Coronary artery (tissue), 2 donors: Measurements from ENCODE around the gene VASN.

Experiments used
- DNase-seq: peaks from one replicate; pipeline ENCODE4 v3.0.0-alpha.2; 2017; ENCODE audit warnings: low spot score
- H3K27ac ChIP-seq, 2 donors: fragments of 200-600 bp; sonication (generic); one replicate each; pipeline ENCODE4 v1.5.1; 2016 to 2019
- H3K4me3 ChIP-seq: fragments of 200-600 bp; sonication (generic); 2 replicates; pipeline ENCODE4 v1.5.1; 2016; ENCODE audit warnings: mild to moderate bottlenecking, moderate library complexity
- TF ChIP-seq, protein P1 (sequence below): fragments of 200-600 bp; sonication (generic); IDR thresholded peaks from one replicate; pipeline ENCODE4 v1.5.1; 2019; ENCODE audit warnings: antibody characterized with exemption

VASN gene

GRCh38 chr16:4358831-4359561, 12.7 kb upstream of the VASN start:
- no peak for DNase-seq
- TF ChIP-seq, protein P1, sequence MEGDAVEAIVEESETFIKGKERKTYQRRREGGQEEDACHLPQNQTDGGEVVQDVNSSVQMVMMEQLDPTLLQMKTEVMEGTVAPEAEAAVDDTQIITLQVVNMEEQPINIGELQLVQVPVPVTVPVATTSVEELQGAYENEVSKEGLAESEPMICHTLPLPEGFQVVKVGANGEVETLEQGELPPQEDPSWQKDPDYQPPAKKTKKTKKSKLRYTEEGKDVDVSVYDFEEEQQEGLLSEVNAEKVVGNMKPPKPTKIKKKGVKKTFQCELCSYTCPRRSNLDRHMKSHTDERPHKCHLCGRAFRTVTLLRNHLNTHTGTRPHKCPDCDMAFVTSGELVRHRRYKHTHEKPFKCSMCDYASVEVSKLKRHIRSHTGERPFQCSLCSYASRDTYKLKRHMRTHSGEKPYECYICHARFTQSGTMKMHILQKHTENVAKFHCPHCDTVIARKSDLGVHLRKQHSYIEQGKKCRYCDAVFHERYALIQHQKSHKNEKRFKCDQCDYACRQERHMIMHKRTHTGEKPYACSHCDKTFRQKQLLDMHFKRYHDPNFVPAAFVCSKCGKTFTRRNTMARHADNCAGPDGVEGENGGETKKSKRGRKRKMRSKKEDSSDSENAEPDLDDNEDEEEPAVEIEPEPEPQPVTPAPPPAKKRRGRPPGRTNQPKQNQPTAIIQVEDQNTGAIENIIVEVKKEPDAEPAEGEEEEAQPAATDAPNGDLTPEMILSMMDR: peak; percentile 97
- Histone ChIP-seq H3K4me3 (no peak overlapping the region), H3K27ac (no peak overlapping the region)

GRCh38 chr16:4359914-4360313, 11.7 kb upstream of the VASN start:
- TF ChIP-seq, protein P1: no peak
- no peak for DNase-seq
- Histone ChIP-seq H3K27ac (no peak overlapping the region), H3K4me3 (no peak overlapping the region)

DNA sequence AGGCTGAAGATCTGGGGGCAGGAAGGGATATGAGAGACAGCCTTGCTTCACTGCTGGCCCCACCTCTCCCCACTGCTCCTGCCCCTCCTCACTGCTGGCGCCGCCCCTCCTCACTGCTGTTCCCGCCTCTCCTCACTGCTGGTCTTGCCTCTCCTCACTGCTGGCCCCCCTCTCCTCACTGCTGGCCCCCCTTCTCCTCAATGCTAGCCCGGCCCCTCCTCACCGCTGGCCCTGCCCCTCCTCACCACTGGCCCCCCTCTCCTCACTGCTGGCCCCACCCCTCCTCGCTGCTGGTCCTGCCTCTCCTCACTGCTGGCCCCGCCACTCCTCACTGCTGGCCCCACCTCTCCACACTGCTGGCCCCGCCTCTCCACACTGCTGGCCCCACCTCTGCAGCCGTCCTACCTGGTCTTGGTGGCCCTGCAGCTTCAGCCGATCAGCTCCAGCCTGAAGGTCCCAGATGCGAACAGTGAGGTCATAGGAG, 11.1 kb upstream of the VASN start:
- DNase-seq: no peak
- TF ChIP-seq, protein P1: no peak
- Histone ChIP-seq H3K4me3 (no peak overlapping the region), H3K27ac (no peak overlapping the region)

- Histone ChIP-seq H3K27ac (no peak overlapping the region), H3K4me3 (no peak overlapping the region)
- DNase-seq: no peak
- TF ChIP-seq, protein P1: no peak
Measured at GRCh38 chr16:4361033-4361943, 10.4 kb upstream of the VASN start.

DNA sequence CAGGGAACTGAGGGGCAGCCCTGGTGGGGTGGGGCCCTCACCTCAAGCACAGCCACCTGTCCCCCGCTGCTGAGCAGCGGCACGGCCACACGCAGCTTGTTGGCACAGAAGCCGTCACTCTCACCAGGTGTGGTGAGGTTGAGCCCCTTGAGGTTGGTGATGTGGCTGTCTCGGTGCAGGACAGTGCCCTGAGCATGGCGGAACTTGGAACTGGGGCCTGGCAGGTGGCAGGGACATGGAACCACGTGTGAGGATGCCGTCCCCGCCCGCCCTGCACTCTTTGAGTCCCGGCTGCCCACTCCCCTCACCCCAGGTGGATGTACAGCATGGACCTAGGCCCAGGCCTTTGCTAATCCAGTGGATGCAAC, 9.7 kb upstream of the VASN start:
- Histone ChIP-seq H3K27ac (no peak overlapping the region), H3K4me3 (no peak overlapping the region)
- DNase-seq: no peak
- TF ChIP-seq, protein P1: no peak

- TF ChIP-seq, protein P1: no peak
- no peak for DNase-seq
- H3K27ac ChIP-seq: no peak overlapping the region
- no peak overlapping the region for H3K4me3 ChIP-seq
Measured at GRCh38 chr16:4362476-4363135, 9.0 kb upstream of the VASN start.
